Eye (tissue), 1 donor: ENCODE measurements around the gene HERPUD2.
"Not testable (repeated sequence)": the region's sequence is repeated elsewhere in the genome, so short reads cannot be mapped to it uniquely, and the experiment has no call there.

Experiments
- DNase-seq: peaks from one replicate; pipeline ENCODE4 v3.0.0-alpha.2; 2015

Gene HERPUD2

GRCh38 chr7:35712563-35713226 is 17.8 kb upstream of the HERPUD2 start:
- no peak for DNase-seq

GRCh38 chr7:35707422-35707821 is 12.5 kb upstream of the HERPUD2 start:
- no peak for DNase-seq

- no peak for DNase-seq
These were observed 11.1 kb upstream of the HERPUD2 start for GRCh38 chr7:35705932-35706461.

- DNase-seq, result no peak
These were observed 9.3 kb upstream of the HERPUD2 start for GRCh38 chr7:35704261-35704660.

GRCh38 chr7:35702541-35702940 is 7.6 kb upstream of the HERPUD2 start:
- DNase-seq, result no peak

- DNase-seq, result no peak
These were observed 6.5 kb upstream of the HERPUD2 start for GRCh38 chr7:35701287-35701900.

- DNase-seq, result no peak
These were observed 5.9 kb upstream of the HERPUD2 start for GRCh38 chr7:35700865-35701264.

- no peak for DNase-seq
These were observed 5.4 kb upstream of the HERPUD2 start for GRCh38 chr7:35700333-35700732.

- no peak for DNase-seq
These were observed 4.9 kb upstream of the HERPUD2 start for GRCh38 chr7:35699796-35700305.

GRCh38 chr7:35698382-35698781 is 3.4 kb upstream of the HERPUD2 start:
- DNase-seq, result not testable (repeated sequence)

GRCh38 chr7:35697414-35698175 is 2.7 kb upstream of the HERPUD2 start:
- DNase-seq, result no peak

- DNase-seq, result no peak
These were observed 1.1 kb upstream of the HERPUD2 start for GRCh38 chr7:35695987-35696386.

GRCh38 chr7:35695473-35695850 is 527 bp upstream of the HERPUD2 start:
- no peak for DNase-seq

GRCh38 chr7:35694161-35694783 is 663 bp downstream of the HERPUD2 start:
- DNase-seq, result peak; percentile 79

GRCh38 chr7:35691827-35692307 is 3.1 kb downstream of the HERPUD2 start:
- DNase-seq, result peak; percentile 16

- peak; percentile 15 for DNase-seq
These were observed 3.6 kb downstream of the HERPUD2 start for GRCh38 chr7:35691366-35691765.

- DNase-seq, result not testable (repeated sequence)
These were observed 4.3 kb downstream of the HERPUD2 start for GRCh38 chr7:35690614-35691013.

GRCh38 chr7:35685781-35686180 is 9.2 kb downstream of the HERPUD2 start:
- DNase-seq, result no peak

GRCh38 chr7:35681231-35682029 is 13.5 kb downstream of the HERPUD2 start:
- DNase-seq, result no peak

GRCh38 chr7:35680403-35681013 is 14.4 kb downstream of the HERPUD2 start:
- no peak for DNase-seq

- no peak for DNase-seq
These were observed 17.2 kb downstream of the HERPUD2 start for GRCh38 chr7:35677582-35678356.
